ENCODE data around the gene CRIP2.

- TF ChIP-seq MAFF (IDR thresholded peaks at IDR 0.05; ENCODE audit: low read depth, low read length) (no peak), ZNF124 (CRISPR knock-in tag; IDR thresholded peaks at IDR 0.05) (no peak), RBM22 (optimal IDR thresholded peaks at IDR 0.05; ENCODE audit: low read length) (no peak), ZZZ3 (CRISPR knock-in tag; IDR thresholded peaks at IDR 0.05; ENCODE audit: borderline replicate concordance) (no peak)
- TF ChIP-seq, protein P1, sequence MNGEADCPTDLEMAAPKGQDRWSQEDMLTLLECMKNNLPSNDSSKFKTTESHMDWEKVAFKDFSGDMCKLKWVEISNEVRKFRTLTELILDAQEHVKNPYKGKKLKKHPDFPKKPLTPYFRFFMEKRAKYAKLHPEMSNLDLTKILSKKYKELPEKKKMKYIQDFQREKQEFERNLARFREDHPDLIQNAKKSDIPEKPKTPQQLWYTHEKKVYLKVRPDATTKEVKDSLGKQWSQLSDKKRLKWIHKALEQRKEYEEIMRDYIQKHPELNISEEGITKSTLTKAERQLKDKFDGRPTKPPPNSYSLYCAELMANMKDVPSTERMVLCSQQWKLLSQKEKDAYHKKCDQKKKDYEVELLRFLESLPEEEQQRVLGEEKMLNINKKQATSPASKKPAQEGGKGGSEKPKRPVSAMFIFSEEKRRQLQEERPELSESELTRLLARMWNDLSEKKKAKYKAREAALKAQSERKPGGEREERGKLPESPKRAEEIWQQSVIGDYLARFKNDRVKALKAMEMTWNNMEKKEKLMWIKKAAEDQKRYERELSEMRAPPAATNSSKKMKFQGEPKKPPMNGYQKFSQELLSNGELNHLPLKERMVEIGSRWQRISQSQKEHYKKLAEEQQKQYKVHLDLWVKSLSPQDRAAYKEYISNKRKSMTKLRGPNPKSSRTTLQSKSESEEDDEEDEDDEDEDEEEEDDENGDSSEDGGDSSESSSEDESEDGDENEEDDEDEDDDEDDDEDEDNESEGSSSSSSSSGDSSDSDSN (CRISPR knock-in tag; IDR thresholded peaks at IDR 0.05): no peak
Observed at GRCh38 chr14:105508069-105508468, 33.4 kb downstream of the CRIP2 start.

Measured in HepG2 (cell line).